A549 treated with DMSO at 1 μM for 4 hours (cell line): Measurements from ENCODE around the gene ADGRA3. TPM values are rescaled to one million over a fixed set of nuclear protein-coding genes. Genes with fewer than 3 reads are reported as not detected.

Experiments used
- total RNA-seq: library from RNA; stranded (reverse); fragments of 200-300 nt; extraction: Qiagen RNA extraction; gene quantifications from 5 replicates; pipeline ENCODE4 v1.2.3, GENCODE V29; 2022; ENCODE audit warnings: low read depth

The ADGRA3 gene, protein sequence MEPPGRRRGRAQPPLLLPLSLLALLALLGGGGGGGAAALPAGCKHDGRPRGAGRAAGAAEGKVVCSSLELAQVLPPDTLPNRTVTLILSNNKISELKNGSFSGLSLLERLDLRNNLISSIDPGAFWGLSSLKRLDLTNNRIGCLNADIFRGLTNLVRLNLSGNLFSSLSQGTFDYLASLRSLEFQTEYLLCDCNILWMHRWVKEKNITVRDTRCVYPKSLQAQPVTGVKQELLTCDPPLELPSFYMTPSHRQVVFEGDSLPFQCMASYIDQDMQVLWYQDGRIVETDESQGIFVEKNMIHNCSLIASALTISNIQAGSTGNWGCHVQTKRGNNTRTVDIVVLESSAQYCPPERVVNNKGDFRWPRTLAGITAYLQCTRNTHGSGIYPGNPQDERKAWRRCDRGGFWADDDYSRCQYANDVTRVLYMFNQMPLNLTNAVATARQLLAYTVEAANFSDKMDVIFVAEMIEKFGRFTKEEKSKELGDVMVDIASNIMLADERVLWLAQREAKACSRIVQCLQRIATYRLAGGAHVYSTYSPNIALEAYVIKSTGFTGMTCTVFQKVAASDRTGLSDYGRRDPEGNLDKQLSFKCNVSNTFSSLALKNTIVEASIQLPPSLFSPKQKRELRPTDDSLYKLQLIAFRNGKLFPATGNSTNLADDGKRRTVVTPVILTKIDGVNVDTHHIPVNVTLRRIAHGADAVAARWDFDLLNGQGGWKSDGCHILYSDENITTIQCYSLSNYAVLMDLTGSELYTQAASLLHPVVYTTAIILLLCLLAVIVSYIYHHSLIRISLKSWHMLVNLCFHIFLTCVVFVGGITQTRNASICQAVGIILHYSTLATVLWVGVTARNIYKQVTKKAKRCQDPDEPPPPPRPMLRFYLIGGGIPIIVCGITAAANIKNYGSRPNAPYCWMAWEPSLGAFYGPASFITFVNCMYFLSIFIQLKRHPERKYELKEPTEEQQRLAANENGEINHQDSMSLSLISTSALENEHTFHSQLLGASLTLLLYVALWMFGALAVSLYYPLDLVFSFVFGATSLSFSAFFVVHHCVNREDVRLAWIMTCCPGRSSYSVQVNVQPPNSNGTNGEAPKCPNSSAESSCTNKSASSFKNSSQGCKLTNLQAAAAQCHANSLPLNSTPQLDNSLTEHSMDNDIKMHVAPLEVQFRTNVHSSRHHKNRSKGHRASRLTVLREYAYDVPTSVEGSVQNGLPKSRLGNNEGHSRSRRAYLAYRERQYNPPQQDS (N-terminal part only)
- total RNA-seq = 20.3 to 26.7 TPM (median 25.3 TPM) in 5 replicates

DNA sequence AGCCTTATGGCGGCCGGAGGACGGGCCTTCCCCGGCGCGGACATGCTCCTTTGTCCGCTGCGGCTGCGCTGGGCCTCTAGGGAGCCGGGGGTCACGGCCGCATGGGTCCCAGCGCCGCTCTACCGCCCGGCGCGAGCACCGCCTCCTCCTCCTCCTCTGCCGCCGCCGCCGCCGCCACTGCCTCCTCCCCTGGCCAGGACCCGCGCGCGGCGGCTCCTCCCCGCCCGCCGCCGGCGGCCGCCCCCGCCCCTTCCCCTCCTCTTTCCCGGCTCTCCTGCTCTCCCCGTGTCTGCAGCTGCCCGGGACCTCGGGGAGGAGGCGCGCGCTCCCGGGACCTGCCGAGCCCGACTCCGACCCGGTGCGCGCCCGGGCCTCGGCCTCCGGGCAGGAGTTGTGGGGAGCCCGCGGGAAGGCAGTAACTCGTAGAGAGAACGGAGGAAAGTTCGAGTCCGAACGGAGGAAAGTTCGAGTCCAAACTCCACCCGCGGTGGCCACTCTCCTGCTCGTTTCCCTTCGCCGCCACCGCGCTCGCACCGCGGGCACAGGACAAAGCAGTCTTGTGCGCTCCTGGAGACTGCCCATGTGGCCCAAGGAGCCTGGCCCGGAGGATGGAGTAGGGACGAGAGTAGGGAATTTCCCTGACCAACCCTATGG is at the start of gene ADGRA3:
Gene ADGRA3, minus strand, starts transcription at position 179 of the 654 bp plus-strand sequence. CDS start 282 bp downstream, outside the sequence.

Other genes with a start within 250 kb of the ADGRA3 start
- gene GBA3, start 176.9 kb upstream of the ADGRA3 start, total RNA-seq = not detected in 5 replicates